H1 (cell line): ENCODE data around the gene ZBTB7B. TPM values are rescaled to one million over a fixed set of nuclear protein-coding genes. Genes with fewer than 3 reads are reported as not detected.

Source experiments
- CBX5 ChIP-seq: fragments of 300-800, 300-1000 bp; sonication (generic); IDR thresholded peaks from 2 replicates; pipeline ENCODE4 v1.7.1; 2016; ENCODE audit warnings: antibody characterized with exemption, low read length, low read depth
- CBX8 ChIP-seq: fragments of 300-800, 300-1000 bp; sonication (generic); IDR thresholded peaks from 2 replicates; pipeline ENCODE4 v1.7.1; 2016; ENCODE audit warnings: low read depth, low read length, borderline replicate concordance
- CEBPB ChIP-seq: IDR thresholded peaks from 2 replicates; pipeline ENCODE4 v1.6.1; 2012; ENCODE audit warnings: low read depth, low read length
- CREB1 ChIP-seq: IDR thresholded peaks from 2 replicates; pipeline ENCODE4 v1.6.1; 2012; ENCODE audit warnings: inconsistent platforms
- CTCF ChIP-seq, 3 experiments: IDR thresholded peaks; 1 replicate in 2 of 3; 2 replicates in 1 of 3; pipeline versions ENCODE4 v1.5.1 to v1.6.1; 2011; ENCODE audit warnings: low read length in 3 of 3, mild to moderate bottlenecking in 3 of 3, inconsistent platforms in 2 of 3, low read depth in 1 of 3, moderate library complexity in 1 of 3; ENCODE audit not compliant: insufficient read depth in 1 of 3; ENCODE audit errors: control extremely low read depth in 1 of 3
- EGR1 ChIP-seq: IDR thresholded peaks from 2 replicates; pipeline ENCODE4 v1.6.1; 2011; ENCODE audit warnings: low read depth, low read length, borderline replicate concordance
- GABPA ChIP-seq: IDR thresholded peaks from 2 replicates; pipeline ENCODE4 v1.6.1; 2011; ENCODE audit warnings: mild to moderate bottlenecking, low read length, moderate library complexity, borderline replicate concordance; ENCODE audit not compliant: insufficient read depth
- HDAC6 ChIP-seq: IDR thresholded peaks from one replicate; pipeline ENCODE4 v1.7.1; 2012; ENCODE audit warnings: low read depth, mild to moderate bottlenecking, inconsistent platforms, low read length, moderate library complexity
- JUND ChIP-seq: IDR thresholded peaks from 2 replicates; pipeline ENCODE4 v1.6.1; 2011; ENCODE audit warnings: mild to moderate bottlenecking, improper control_type of control experiment, low read length
- KDM1A ChIP-seq: fragments of 200-600, 300-600 bp; sonication (generic); IDR thresholded peaks from 2 replicates; pipeline ENCODE4 v1.7.1; 2016; ENCODE audit warnings: mild to moderate bottlenecking, low read length, borderline replicate concordance
- KDM5A ChIP-seq: fragments of 200-600 bp; IDR thresholded peaks from 2 replicates; pipeline ENCODE4 v1.7.1; 2012; ENCODE audit warnings: mild to moderate bottlenecking, low read length, inconsistent platforms, mixed read lengths
- MAFK ChIP-seq: IDR thresholded peaks from 2 replicates; pipeline ENCODE4 v1.6.1; 2012; ENCODE audit warnings: low read depth, mild to moderate bottlenecking, improper control_type of control experiment, low read length
- MAX ChIP-seq: IDR thresholded peaks from 2 replicates; pipeline ENCODE4 v1.6.1; 2012; ENCODE audit warnings: inconsistent platforms
- NRF1 ChIP-seq: IDR thresholded peaks from 2 replicates; pipeline ENCODE4 v1.6.1; 2011; ENCODE audit warnings: mild to moderate bottlenecking, low read depth, low read length, improper control_type of control experiment
- RFX5 ChIP-seq: IDR thresholded peaks from 2 replicates; pipeline ENCODE4 v1.6.1; 2011; ENCODE audit warnings: low read depth, low read length, improper control_type of control experiment, borderline replicate concordance
- SAP30 ChIP-seq: fragments of 300-600 bp; sonication (generic); IDR thresholded peaks from 2 replicates; pipeline ENCODE4 v1.7.1; 2012; ENCODE audit warnings: low read length, moderate library complexity, mild to moderate bottlenecking, inconsistent platforms; ENCODE audit not compliant: insufficient read depth, insufficient replicate concordance
- SIRT6 ChIP-seq: IDR thresholded peaks from one replicate; pipeline ENCODE4 v1.7.1; 2012; ENCODE audit warnings: low read length, inconsistent platforms
- SRF ChIP-seq: IDR thresholded peaks from 2 replicates; pipeline ENCODE4 v1.6.1; 2011; ENCODE audit warnings: mild to moderate bottlenecking, low read depth, low read length, moderate library complexity
- TBP ChIP-seq: IDR thresholded peaks from 2 replicates; pipeline ENCODE4 v1.6.1; 2011; ENCODE audit warnings: low read depth, low read length, improper control_type of control experiment
- USF2 ChIP-seq: IDR thresholded peaks from 2 replicates; pipeline ENCODE4 v1.6.1; 2011; ENCODE audit warnings: low read length, improper control_type of control experiment
- polyA plus RNA-seq, 7 experiments: library from polyadenylated mRNA; depleted of rRNA in 3 of 7; stranded (reverse) in 5 of 7; unstranded in 2 of 7; fragments of >200 nt in 5 of 7; fragments of 200-250 nt in 2 of 7; gene quantifications; 1 replicate in 5 of 7; 2 replicates in 1 of 7; 4 replicates in 1 of 7; pipeline versions ENCODE4 v1.2.1 to v1.2.3, GENCODE V29; 2011 to 2013; ENCODE audit warnings: missing spikeins in 2 of 7, mixed read lengths in 2 of 7
- total RNA-seq: library from RNA; stranded (reverse); fragmentation: NEBNext Ultra II Directional; extraction: Animal tissue kit (Norgen Biotek cat#: 25700); gene quantifications from 2 replicates; pipeline ENCODE4 v1.2.1, GENCODE V29; 2021

Gene ZBTB7B
- total and polyA plus RNA-seq, 2 of the 8 experiments (the other 6 are each of a cell fraction or from before 2014, with no cell fraction given) = 24.5 to 36.9 TPM

GRCh38 chr1:154961207-154962155, 41.1 kb upstream of the ZBTB7B start, which contains the start of gene PYGO2 (continued):
- 0 out of 2 replicates have a peak, but pooled peaks have one; percentile 41 for TF ChIP-seq KDM5A
- peak; percentile 64; the same call in 1 of the 2 replicates for TF ChIP-seq JUND
- TF ChIP-seq SIRT6 = no peak
- no peak for TF ChIP-seq MAFK
- no peak for TF ChIP-seq USF2
- TF ChIP-seq MAX = peak; percentile 35; the same call in 1 of the 2 replicates
- TF ChIP-seq KDM1A = no peak
- TF ChIP-seq SRF = no peak
- no peak for TF ChIP-seq CBX5
- peak; percentile 19; the same call in 1 of the 2 replicates for TF ChIP-seq EGR1
- peak; percentile 37 to 55 (median 53) for TF ChIP-seq CTCF (IDR thresholded peaks at IDR 0.05; ENCODE audit: control extremely low read depth in 1 of 3, insufficient read depth in 1 of 3, low read depth in 1 of 3, low read length in 3 of 3)
- TF ChIP-seq NRF1 = 0 out of 2 replicates have a peak, but pooled peaks have one; percentile 2
- TF ChIP-seq SAP30 = no peak
- no peak for TF ChIP-seq CEBPB
- TF ChIP-seq CBX8 = no peak
- no peak for TF ChIP-seq HDAC6
- TF ChIP-seq TBP = peak; percentile 42; the same call in 1 of the 2 replicates
- peak; percentile 88 for TF ChIP-seq GABPA
- peak; percentile 89 for TF ChIP-seq CREB1
- no peak for TF ChIP-seq RFX5
